Activated naive CD4-positive, alpha-beta T cell treated with Interleukin-2 at 50 U/mL for 16 hours (primary cell): ENCODE data around the gene ZNF219.

Source experiments
- DNase-seq: peaks from one replicate; pipeline ENCODE4 v3.0.0-alpha.2; 2020

The ZNF219 gene

DNA sequence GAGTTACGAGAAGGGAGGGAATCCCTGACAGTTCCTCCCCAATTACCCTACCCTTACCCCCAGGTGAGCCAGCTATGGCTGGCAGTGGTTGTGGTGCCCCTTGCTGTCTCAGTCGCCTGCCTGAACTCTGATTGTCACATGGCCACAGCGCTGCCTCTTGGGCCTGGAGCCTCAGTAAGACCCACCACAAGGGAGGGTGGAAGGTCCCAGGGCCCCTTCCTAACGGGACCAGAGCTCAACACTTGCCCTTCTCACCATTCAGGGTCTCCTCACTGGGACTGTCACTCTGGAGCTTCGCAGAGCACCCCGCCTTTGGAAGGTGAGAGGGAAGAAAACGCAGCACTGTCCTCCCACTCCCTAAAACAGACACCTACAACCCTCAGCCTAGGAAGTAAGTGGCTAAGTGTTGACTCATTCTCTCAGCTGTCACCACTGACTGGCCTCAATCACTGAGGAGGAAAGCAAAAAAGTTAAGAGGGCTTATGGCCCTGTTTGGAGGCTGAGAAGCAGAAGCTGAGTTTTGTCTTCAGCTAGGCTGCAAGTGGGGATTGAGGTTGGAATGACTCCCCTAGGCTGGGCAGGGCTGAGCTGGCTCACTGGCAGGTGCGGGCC, 3.5 kb upstream of the ZNF219 start:
- DNase-seq, result no peak

DNA sequence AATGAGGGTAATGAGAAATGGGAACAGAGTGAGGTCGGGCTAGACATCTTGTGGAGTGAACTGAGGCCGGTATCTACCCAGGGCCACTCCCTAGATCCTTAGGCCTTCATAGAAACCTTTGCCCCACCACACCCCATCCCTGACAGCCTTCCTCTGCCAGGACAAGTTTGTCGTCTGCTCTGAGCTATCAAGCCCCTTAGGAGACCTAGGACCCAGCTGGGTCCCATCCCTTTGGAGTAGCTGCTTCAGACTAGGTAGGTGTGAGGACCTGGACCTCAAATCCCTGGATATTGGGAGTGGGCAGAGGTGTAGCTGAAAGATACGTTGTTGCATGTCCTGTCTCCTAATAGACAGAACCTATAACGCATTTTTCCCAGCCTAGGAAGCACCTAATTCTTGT, 2.5 kb upstream of the ZNF219 start, which contains the start of gene TMEM253:
Gene TMEM253, plus strand, starts transcription at position 136 of the 400 bp plus-strand sequence. CDS start 278 bp downstream, outside the sequence.
- DNase-seq, result no peak

DNA sequence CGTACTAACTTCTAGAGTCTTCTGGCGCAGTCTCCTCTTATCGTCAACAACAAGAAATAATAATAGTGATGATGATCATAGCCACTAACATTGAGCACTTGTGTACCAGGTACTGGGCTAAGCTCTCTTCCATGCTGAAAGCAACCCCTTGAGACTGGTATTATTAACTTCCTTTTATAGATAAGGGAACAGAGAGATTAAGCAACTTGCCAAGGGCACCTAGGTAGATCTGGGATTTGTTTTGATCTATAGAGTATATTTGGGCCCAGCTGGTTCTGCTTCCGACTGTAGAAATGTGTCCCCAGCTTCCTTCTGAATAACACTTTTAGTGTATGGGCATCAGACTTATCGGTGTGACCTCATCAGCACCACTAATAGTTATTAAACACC, 1.1 kb upstream of the ZNF219 start:
- DNase-seq, result no peak

- DNase-seq, result no peak
Observed at GRCh38 chr14:21098892-21099595, 589 bp upstream of the ZNF219 start.

- peak; percentile 15 for DNase-seq
Observed at GRCh38 chr14:21097636-21098075, 799 bp downstream of the ZNF219 start.

GRCh38 chr14:21096978-21097635, 1.3 kb downstream of the ZNF219 start:
- no peak for DNase-seq

GRCh38 chr14:21096438-21096837, 2.0 kb downstream of the ZNF219 start:
- no peak for DNase-seq

GRCh38 chr14:21095430-21096205, 2.8 kb downstream of the ZNF219 start:
- no peak for DNase-seq

GRCh38 chr14:21093769-21094681, 4.4 kb downstream of the ZNF219 start:
- DNase-seq, result no peak

GRCh38 chr14:21093018-21093417, 5.4 kb downstream of the ZNF219 start:
- no peak for DNase-seq

- peak; percentile 92 for DNase-seq
Observed at GRCh38 chr14:21092273-21093011, 6.0 kb downstream of the ZNF219 start.

- DNase-seq, result no peak
Observed at GRCh38 chr14:21091821-21092272, 6.6 kb downstream of the ZNF219 start.

DNA sequence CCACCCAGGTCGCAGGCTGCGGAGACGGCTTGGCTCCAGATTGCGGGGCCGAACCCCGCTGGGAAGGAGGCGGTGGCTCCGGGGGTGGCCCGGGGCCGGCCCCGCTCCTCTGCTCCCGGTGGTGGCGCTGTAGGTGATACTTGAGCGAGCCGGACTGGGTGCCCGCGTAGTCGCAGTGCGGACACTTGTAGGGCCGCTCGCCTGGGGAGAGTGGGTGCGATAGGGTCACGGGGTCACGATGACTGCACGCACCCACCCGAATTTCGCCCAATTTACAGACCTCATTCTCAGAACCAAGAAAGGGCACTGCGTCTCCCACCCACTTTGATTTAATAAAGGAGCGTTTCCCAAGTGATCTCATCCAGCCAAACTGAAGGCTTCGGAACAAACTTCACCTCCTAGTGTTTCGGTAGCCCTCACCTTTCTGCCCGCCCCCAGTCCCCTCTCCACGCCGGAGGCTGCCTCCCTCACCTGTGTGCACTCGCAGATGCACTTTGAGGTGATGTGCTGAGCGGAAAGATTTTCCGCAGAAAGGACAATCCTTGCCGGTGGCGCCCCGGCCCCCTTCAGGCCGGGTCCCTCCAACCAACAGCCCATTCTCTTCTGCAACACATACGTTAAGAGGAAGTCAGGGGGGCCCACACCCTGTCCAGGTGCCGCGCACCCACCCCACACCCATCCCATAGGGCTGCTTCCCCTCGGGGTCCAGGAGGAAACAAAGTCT, 7.4 kb downstream of the ZNF219 start:
- DNase-seq, result no peak

DNA sequence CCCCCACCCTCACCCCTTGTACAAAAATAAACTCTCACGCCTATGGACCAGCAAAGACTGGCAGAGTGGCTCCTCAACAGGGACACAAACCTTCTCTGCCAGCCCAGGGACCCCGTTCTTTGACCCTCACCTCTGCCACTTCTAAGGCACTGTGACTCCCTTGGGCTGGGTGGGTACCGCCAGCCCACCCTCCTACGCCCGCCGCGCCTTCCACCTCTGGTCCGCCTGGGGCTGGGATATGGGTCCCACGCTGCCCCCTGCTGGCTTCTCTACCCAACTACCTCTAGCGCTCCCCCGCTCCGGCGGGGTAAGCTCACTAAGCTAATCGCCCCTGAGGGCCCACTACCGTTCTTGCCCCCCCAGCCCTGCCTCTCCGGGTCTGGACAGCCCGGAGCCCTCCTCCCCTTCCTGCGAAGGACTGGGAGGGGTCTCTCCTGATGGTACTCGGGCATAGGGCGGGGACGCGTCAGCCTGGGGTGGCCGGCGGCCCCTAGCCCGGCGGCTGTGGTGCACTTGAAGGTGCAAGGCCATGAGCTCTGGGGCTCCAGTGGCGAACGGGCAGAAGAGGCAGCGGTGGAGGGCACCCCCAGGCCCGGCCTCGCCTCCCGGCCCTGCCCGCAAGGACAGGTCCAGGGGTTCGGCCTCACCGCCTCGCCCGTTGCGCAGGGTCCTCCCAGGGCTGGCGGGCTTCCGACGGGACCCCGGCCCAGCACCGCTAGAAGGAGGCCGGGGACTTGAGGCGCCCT, 8.1 kb downstream of the ZNF219 start:
- DNase-seq, result peak; percentile 29

DNA sequence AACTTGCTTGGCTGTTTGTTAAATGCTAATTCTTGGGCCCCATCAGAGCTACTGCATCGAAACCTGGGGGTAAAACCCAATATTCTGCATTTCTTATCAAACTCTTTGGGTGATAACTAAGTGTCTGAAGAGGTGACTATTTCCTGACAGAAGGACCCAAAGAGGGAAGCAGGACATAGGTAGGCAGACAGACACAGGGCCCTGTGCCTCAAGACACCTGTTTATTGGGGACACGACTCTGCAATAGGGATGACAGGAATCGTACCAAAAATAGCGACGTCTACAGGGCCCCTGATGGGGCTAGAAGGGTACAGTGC, 8.6 kb downstream of the ZNF219 start:
- no peak for DNase-seq

GRCh38 chr14:21089271-21089670, 9.2 kb downstream of the ZNF219 start:
- DNase-seq, result no peak

DNA sequence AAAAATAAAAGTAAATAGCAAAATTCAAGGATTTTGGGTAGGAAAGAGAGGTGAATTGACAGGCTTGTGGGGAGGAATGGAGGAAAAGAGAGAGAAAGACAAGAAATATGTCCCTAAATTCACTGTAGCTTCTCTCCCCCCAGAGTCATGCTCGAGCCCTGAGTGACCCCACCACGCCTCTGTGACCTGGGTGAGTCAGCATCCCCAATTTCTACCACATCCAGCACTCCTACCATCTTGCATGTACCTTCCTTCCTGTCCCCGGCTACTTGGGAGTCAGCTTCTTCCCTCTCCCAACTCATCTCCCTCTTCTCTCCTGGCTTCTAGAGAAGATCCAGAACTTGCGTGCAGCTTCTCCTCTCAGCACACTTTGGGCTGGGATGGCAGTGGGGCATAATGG, 9.8 kb downstream of the ZNF219 start:
- no peak for DNase-seq

GRCh38 chr14:21087294-21088091, 11.0 kb downstream of the ZNF219 start:
- peak; percentile 57 for DNase-seq

DNA sequence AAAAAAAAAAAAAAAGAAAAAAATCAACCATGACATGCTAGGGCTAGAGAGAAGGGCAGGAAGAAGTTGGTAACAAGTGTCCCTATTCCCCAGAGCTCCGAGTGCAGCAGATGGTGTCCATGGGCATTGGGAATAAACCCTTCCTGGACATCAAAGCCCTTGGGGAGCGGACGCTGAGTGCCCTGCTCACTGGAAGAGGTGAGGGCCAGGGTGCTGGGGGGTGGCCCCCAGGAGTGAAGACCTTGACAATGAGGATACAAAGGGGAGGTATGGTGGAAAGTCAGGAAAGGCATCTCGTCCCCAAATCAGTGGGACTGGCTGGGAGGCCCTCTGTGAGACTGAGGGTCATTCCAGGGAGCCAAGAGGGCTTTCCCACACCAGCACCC, 11.6 kb downstream of the ZNF219 start:
- DNase-seq, result no peak
